Skeletal muscle cell (primary cell): ENCODE measurements around the gene CNOT6L.
"Not testable (repeated sequence)": the region's sequence is repeated elsewhere in the genome, so short reads cannot be mapped to it uniquely, and the experiment has no call there.

Experiments used
- DNase-seq: peaks from one replicate; pipeline ENCODE4 v3.0.0-alpha.2; 2010; ENCODE audit warnings: low read depth
- H3K4me3 ChIP-seq: 2 replicates; pipeline ENCODE4 v1.5.1; 2011; ENCODE audit warnings: low read depth, mild to moderate bottlenecking, control low read depth, low read length, moderate library complexity

CNOT6L gene

GRCh38 chr4:77721073-77721472, 98.1 kb downstream of the CNOT6L start:
- no peak for DNase-seq
- no peak overlapping the region for H3K4me3 ChIP-seq

- H3K4me3 ChIP-seq, DNase-seq: not testable (repeated sequence)
Measured at GRCh38 chr4:77718500-77718899, 100.7 kb downstream of the CNOT6L start.

- no peak for DNase-seq
- no peak overlapping the region for H3K4me3 ChIP-seq
Measured at GRCh38 chr4:77715414-77716290, 103.5 kb downstream of the CNOT6L start.

- H3K4me3 ChIP-seq, result no peak overlapping the region
- DNase-seq, result no peak
Measured at GRCh38 chr4:77714514-77714913, 104.7 kb downstream of the CNOT6L start.

- H3K4me3 ChIP-seq, result no peak overlapping the region
- DNase-seq, result no peak
Measured at GRCh38 chr4:77713884-77714283, 105.3 kb downstream of the CNOT6L start.

- no peak overlapping the region for H3K4me3 ChIP-seq
- DNase-seq, result no peak
Measured at GRCh38 chr4:77712675-77713074, 106.5 kb downstream of the CNOT6L start.

GRCh38 chr4:77711469-77711868, 107.7 kb downstream of the CNOT6L start:
- no peak for DNase-seq
- no peak overlapping the region for H3K4me3 ChIP-seq

GRCh38 chr4:77710684-77711083, 108.5 kb downstream of the CNOT6L start:
- DNase-seq, result no peak
- no peak overlapping the region for H3K4me3 ChIP-seq

- no peak overlapping the region for H3K4me3 ChIP-seq
- DNase-seq, result no peak
Measured at GRCh38 chr4:77710059-77710458, 109.1 kb downstream of the CNOT6L start.

- H3K4me3 ChIP-seq, result no peak overlapping the region
- no peak for DNase-seq
Measured at GRCh38 chr4:77706717-77707116, 112.5 kb downstream of the CNOT6L start.

GRCh38 chr4:77703666-77704065, 115.5 kb downstream of the CNOT6L start:
- no peak overlapping the region for H3K4me3 ChIP-seq
- DNase-seq, result no peak

GRCh38 chr4:77701121-77701520, 118.0 kb downstream of the CNOT6L start:
- H3K4me3 ChIP-seq, result no peak overlapping the region
- peak; percentile 25 for DNase-seq

- H3K4me3 ChIP-seq, result no peak overlapping the region
- peak; percentile 87 for DNase-seq
Measured at GRCh38 chr4:77699731-77700210, 119.4 kb downstream of the CNOT6L start.

- peak; percentile 58 for DNase-seq
- H3K4me3 ChIP-seq, result no peak overlapping the region
Measured at GRCh38 chr4:77697860-77698590, 121.1 kb downstream of the CNOT6L start.

GRCh38 chr4:77695774-77696173, 123.4 kb downstream of the CNOT6L start:
- H3K4me3 ChIP-seq, result no peak overlapping the region
- peak; percentile 94 for DNase-seq

- DNase-seq, result no peak
- no peak overlapping the region for H3K4me3 ChIP-seq
Measured at GRCh38 chr4:77692847-77693432, 126.2 kb downstream of the CNOT6L start.

- DNase-seq, result no peak
- H3K4me3 ChIP-seq, result no peak overlapping the region
Measured at GRCh38 chr4:77681792-77682191, 137.4 kb downstream of the CNOT6L start.

GRCh38 chr4:77676842-77677241, 142.3 kb downstream of the CNOT6L start:
- no peak overlapping the region for H3K4me3 ChIP-seq

GRCh38 chr4:77671051-77671450, 148.1 kb downstream of the CNOT6L start:
- H3K4me3 ChIP-seq, result no peak overlapping the region
- DNase-seq, result no peak

More at GRCh38 chr4:77676842-77677241, 142.3 kb downstream of the CNOT6L start:
- no peak for DNase-seq

- no peak overlapping the region for H3K4me3 ChIP-seq
- no peak for DNase-seq
Measured at GRCh38 chr4:77669946-77670590, 149.1 kb downstream of the CNOT6L start.
